ENCODE data around the gene ABCA10.

Gene ABCA10

DNA sequence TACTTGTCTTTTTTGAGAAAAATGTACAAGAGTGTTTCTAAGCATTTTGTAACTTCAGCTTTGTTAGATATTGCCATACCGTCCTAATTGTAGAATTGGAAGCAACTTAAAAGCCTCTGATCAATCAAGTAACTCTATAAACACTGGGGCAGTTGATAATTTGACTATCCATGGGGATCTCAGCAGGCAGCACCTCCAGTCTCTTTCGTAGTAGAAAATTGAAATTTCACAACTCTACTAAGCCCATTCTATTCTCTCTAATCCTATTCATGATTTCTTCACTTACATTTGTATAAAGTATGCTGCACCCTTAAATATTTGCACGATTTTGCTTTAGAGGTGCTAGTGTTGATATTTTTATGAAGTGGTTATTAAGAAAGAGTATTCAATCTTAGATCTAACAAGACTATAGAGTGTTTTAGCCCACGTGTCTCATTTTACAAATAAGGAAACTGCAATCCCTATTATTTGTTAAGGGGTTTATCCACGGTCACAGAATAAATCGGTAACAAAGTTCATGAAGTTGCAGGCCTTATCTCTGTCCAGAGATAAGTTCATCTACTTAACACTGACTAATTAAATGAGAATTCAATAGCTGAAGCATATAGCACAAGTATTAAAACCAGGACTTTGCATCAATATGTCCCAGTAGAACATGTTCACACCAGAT, 97.9 kb downstream of the ABCA10 start:
- no peak for DNase-seq
- no peak for TF ChIP-seq POLR2A (IDR thresholded peaks at IDR 0.05; ENCODE audit: low read length)
- no peak for TF ChIP-seq GATA1 (IDR thresholded peaks at IDR 0.05; ENCODE audit: low read depth, low read length)

DNA sequence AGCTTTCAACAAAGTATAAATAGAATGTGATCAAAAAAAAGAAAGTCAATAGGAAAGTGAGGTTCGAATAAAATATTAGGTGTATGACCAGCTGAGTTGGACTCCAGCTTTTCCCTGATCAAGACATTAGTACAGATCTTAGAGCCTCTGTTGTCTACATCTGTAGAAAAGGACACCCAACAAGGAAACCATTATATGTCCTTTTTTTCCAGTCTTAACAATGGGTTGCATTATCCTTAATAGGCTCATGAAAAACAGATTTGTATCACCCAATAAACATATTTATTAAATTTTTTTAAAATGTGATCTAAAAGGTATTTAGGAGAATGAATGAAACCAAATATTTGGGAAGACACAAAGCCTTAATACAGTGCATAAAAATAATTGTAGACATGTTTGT, 105.0 kb downstream of the ABCA10 start:
- no peak for TF ChIP-seq GATA1 (IDR thresholded peaks at IDR 0.05; ENCODE audit: low read depth, low read length)
- TF ChIP-seq POLR2A (IDR thresholded peaks at IDR 0.05; ENCODE audit: low read length) = no peak
- no peak for DNase-seq

DNA sequence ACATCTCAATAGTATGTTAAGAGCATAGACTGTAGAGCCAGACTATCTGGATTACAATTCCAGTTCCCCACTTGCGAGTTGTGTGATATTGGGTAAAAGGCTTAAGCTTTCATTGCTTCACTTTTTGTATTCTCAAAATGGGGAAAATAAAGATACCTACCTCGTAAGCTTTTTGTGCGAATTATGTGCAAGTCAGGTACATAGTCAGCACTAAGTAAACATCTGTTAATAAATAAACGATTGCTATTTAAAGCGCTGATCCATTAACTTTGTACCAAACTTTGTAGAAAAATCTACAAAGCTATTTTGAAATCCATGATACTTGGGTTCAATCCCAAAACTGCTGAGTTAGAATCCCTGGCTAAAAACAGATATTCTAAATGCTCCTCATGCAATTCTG, 106.6 kb downstream of the ABCA10 start:
- TF ChIP-seq POLR2A (IDR thresholded peaks at IDR 0.05; ENCODE audit: low read length) (no peak), GATA1 (IDR thresholded peaks at IDR 0.05; ENCODE audit: low read depth, low read length) (no peak)
- DNase-seq = no peak

DNA sequence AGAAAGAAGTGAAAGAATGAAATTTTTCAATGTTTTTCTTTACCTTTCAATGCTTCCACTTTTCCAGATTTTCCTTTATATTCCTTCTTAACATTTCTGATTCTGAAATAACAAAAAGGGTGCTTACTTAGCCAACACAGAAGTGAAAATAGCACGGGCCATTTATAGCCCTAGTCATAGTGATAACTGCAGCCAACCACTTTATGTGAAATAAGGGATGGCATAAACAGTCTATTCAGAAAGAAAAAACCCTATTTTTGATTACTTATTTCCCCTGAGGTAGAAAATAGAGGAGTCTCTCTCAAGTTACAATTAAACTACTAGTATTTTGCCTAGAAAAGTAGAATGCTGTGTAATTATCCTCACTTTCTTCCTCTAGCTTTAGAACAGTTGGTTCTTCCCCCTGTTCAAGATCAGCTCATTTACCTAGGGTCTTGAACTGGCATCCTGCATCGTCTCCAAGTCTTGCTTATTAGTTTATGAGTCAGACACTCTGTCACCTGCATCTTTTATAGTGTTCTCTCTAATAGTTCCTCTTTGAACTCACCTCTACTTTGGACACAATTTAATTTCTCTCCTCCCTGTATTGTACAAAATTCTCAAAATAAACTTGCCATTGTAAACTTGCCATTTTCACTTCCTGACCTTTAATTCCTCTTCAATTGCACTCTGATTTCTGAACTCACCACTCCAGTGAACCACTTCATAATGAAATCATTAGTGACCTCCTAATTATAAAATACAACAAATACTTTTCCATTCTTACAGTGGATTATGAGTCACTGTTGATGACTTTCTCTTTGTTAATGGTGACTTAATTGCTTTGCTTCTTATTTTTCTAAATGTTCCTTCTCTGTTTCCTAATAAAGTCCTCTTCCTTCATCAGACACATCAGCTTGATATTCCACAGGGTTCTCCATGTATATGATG, 110.5 kb downstream of the ABCA10 start:
- no peak for TF ChIP-seq POLR2A (IDR thresholded peaks at IDR 0.05; ENCODE audit: low read length)
- no peak for TF ChIP-seq GATA1 (IDR thresholded peaks at IDR 0.05; ENCODE audit: low read depth, low read length)
- DNase-seq = no peak

DNA sequence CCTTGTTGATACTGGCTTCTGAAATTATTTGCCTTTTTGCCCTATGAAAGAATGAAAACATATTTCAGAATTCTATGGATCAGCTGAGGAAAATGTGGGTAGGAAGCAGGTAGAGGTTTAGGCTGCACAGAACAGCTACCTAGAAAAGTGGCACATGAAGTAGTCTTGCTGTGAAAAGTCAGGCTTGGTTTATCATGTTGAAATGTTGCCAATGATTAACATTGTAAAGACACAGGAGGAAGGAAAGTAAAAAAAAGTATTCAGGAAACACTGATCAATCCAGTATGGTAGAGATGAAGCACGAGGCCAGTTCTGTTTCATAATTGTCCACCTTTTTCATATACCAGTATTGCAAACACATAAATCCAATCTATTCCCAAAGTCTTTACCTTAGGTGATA, 116.8 kb downstream of the ABCA10 start:
- no peak for TF ChIP-seq POLR2A (IDR thresholded peaks at IDR 0.05; ENCODE audit: low read length)
- no peak for TF ChIP-seq GATA1 (IDR thresholded peaks at IDR 0.05; ENCODE audit: low read depth, low read length)
- no peak for DNase-seq

DNA sequence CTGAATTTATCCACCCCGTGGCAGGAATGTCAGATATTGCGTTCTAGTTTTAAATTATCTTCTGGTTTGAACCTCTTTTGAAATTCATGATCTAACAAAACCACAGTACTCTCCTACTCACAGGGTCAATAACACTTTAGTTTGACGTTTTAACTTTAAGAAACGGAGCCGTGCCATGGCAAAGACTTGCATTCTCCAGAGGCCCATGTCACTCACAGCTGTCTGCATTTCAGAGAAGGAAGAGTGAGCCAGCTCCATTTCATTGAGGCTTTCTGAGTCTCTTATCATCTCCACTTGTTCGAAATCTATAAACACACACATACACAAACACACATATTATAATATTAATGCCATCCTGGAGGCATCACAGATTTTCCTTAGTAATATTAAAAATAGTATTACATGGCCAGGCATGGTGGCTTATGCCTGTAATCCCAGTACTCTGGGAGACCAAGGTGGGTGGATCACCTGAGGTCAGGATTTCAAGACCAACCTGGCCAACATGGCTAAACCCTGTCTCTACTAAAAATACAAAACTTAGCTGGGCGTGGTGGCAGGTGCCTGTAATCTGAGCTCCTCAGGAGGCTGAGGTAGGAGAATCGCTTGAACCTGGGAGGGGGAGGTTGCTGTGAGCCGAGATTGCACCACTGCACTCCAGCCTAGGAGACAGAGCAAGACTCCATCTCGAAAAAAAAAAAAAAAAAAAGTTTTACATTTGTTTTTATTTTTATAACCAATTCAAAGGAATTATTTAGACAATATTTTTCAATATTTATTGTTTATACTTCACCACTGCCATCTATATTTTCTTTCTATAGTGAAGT, 122.5 kb downstream of the ABCA10 start:
- no peak for TF ChIP-seq GATA1 (IDR thresholded peaks at IDR 0.05; ENCODE audit: low read depth, low read length)
- TF ChIP-seq POLR2A (IDR thresholded peaks at IDR 0.05; ENCODE audit: low read length) = no peak
- DNase-seq = no peak

DNA sequence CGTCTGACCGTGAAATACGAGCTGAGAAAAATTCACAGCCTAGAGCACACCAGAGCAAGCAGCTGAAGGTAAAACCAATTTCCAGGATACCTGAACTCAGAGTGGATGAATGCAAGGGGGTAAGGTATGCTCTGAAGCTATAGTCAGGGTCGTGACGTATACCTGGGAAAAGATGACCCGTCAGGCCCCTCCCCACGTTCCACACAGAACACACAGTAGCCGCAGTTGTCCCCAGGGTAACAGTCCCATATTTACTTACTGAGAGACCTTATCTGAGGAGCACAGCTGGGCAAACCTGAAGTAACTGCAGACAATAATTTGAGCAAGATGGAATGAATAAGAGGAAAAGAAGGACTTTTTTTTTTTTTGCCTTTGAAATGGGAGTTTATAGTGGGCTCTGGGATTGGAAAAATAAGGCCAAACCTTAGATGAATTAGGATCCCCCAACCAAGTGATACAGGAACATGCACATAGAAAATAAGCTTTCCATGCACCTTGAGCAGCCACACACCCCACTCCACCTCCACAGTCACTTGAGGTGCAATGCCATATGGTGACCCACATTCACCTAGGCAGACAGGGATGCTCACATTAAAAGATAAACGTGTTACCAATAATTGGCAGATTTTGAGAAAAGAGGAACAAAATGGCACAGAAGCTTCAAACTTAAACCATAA, 124.9 kb downstream of the ABCA10 start:
- peak; percentile 54 to 72 for DNase-seq
- TF ChIP-seq POLR2A (IDR thresholded peaks at IDR 0.05; ENCODE audit: low read length) (no peak), GATA1 (IDR thresholded peaks at IDR 0.05; ENCODE audit: low read depth, low read length) (no peak)

DNA sequence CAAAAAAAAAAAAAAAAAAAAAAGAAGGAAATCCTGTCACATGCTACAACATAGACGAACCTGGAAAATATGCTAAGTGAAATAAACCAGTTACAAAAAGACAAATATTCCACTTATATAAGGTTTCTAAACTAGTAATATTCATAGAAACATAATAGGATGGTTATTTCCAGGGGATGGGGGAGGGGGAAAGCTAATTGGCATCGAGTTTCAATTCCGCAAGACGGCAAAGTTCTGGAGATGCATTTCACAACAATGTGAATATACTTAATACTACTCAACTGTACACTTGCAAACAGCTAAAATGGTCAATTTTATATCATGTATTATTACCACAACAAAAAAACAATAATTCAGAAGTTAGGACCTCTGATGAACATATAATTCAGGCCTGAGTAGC, 130.0 kb downstream of the ABCA10 start:
- TF ChIP-seq POLR2A (IDR thresholded peaks at IDR 0.05; ENCODE audit: low read length) (no peak), GATA1 (IDR thresholded peaks at IDR 0.05; ENCODE audit: low read depth, low read length) (no peak)

More for the DNA sequence above, 130.0 kb downstream of the ABCA10 start:
- DNase-seq = no peak
